ENCODE data around the gene ETV4.

ETV4 gene

DNA sequence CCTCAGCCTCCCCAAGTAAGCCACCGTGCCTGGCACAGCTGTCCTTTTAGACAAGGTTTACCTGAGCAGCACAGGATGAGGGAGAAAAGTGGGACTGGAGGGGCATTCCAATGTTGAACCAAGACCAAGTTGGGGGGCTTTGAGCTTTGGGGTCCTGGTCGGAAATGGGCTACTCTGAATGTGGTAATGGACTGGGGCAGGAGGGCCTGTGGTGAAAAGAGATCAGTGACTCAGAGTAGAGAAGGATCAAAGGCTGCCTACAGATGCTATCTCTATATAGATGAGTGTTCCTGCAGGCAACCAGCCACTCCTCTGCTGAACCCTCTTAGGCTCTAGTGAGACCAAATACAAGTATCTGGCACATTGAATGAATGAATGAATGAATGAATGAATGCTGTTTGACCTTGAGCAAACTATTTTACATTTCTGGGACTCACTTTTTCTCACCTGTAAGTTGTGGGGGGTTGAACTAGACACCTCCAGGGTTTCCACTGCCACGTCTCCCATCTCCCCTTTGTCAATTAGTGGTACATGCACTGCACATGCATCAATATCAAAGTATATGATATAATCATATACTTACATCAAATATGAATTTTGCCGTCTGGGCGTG, 26.3 kb upstream of the ETV4 start:
- no peak for DNase-seq

DNA sequence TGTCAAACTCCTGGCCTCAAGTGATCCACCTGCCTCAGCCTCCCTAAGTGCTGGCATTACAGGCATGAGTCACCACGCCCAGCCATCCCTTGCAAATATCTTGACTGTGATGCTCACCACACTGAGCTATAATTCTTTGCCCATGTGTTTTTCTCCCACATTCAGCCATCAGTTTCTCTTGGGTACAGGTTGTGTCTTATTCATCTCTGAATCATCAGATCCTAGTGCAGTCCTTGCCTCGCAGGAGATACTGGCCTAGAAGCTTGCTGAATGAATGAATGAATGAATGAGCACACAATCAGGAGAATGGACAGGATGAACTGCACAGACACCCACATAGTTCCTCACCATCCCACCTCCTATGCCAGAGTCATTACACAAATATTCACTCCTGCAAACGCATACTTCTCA, 24.4 kb upstream of the ETV4 start:
- DNase-seq: no peak

GRCh38 chr17:43568506-43569082, 22.5 kb upstream of the ETV4 start:
- DNase-seq: no peak

- DNase-seq: no peak
Measured at GRCh38 chr17:43563600-43564594, 17.8 kb upstream of the ETV4 start.

DNA sequence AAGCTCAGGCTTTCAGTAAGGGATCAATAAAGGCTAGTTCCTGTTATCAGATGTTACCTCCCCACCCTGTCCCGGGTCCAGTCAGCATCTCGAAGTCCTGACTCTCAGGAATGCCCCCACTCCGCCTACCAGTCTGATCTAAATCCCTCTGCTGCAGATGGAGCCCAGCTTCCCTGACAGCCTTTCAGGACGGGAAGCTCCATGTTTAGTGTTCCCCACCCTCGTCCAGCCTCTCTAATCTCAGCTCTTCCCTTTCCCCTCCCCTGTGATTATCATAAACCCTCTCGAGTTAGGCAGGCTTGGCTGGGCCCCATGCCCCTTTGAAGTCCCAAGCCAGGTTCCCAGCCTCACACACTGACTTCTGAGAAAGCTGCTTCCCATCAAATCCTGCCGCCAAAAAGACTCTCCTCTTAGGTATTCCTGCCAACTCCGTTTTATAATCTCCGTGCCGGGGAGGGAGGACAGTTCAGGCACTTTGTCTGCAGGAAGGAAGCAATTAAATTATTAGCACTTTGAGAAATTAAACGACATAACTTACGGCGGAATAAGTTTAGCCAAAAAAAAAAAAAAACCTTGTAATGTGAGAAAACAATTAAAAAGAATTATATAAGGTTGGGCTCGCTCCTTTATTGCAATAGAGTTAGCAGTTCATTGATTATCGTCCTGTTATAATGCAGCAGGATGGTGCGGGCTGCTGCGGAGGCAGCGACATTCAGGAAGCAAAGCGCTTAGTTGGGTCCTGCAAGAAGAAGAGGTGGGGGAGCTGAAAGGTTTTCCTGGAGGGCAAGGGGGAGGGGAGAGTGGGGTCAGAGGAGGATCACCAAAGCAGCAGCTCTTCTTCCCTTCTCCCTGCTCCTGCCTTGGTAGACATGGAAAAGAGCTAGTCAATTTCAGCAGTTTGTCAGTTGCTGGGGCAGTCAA, 16.8 kb upstream of the ETV4 start:
- DNase-seq: peak; percentile 22

DNA sequence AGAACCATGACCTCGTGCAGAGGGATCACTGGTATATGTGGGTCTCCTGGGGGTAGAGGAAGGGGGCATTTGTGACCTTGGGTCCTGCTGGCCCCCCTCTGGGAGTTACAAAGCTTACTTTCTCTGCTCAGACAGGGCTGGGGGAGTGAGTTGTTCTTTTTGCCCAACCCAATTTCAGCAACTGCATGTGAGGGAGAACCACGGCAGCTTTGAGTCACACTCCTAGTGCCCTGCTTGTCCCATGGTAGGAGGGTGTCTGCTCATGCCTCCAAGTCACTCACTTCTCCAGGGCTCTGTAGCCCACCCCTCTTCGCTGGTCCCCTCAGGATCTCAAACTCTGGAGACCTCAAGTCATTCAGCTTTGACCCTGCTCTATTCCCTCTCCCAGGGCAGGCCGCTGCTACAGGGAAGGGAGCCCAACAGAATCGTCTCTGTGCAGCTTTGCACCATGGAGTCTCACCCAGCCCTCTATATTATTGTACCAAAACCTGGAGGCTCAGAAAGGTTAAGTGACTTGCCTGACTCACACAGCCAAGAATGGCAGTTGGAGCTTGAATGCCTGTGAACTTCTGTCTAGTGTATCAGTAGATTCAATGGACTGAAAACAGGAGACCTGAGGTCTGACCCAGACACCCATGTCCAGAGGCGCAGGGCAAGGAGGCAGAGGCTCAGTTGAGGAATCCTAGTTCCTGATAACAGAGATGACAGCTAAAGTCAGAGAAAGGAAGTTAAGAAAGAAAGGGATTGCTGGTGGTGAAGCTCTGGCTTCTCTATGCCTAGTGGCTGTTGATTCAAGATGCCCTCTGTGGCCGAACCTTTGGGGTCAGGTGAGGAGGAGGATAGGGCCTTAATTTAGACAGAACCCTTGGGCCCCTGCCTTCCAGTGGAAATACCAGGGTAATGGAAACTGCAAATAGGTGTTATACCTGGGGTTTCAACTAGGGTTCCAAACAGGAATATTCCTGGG, 14.6 kb upstream of the ETV4 start:
- no peak for DNase-seq

DNA sequence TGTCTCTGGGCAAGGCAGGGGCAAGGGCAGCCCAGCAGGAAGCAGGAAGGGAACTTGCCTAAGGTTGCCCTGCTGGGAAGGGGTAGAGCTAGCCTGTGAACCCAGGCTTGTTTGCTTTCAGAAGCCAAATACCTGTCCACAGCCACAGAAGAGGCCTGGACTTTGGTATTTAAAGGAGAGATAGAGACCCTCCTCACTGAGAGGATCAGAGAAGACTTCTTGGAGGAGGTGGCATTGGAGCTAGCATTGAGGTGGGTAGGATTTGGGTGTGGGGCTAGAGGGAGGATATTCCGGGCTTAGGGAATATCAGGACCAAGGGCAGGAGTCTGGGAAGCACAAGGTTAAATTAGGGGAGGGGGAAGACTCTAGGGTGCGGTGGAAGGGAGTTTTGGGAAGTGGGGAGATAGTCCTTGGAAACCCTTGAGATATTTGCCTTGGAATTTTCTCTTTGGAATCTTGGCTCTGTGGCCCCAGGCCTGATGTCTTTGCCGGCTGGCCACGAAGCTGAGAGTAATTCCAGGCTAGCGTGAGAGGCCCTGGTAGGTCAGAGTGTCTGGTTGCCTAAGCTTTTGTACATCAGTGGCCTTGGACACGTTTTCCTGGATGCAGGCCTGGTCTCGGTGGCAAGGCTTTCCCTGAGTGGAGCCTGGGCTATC, 13.1 kb upstream of the ETV4 start:
- no peak for DNase-seq

GRCh38 chr17:43558805-43559160, 12.6 kb upstream of the ETV4 start:
- DNase-seq: no peak

DNA sequence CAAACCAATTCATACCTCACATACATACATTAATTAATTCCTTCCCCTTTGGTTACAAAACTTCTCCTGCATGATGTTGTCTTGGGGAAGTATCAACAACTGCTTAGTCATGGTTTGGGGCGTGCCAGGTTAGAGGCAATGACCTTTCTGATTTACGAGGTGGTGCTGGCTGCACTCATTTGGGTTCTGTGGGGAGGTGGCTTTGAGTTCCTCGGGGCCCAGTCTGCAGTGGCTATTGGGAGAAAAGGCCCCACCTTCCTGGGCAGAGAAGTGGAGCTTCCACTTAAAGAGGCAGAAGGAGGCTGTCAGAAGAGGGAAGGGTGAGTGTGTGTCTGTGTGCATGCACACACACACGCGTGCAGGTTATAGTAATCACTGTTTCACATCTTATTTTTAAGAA, 10.2 kb upstream of the ETV4 start:
- DNase-seq: no peak

- DNase-seq: no peak
Measured at GRCh38 chr17:43554857-43555256, 8.7 kb upstream of the ETV4 start.

DNA sequence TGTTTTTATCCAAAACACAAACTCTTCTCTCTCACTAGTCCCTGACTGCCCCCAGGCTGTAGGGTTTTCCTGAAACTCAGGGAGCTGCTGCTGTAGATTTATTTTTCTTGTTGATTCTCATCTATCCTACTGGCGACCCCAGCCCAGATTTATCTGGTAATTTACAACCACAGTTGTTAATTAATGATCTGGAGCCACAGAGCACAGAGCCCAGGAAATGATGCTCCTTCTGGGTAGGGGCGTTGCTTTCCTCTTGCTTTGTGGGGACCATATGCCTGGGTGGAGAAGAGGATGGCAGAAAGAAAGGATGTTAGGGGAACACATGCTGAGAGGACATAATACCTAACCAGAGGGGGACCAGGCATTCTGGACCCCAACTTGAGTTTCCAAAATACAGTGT, 7.4 kb upstream of the ETV4 start:
- no peak for DNase-seq

DNA sequence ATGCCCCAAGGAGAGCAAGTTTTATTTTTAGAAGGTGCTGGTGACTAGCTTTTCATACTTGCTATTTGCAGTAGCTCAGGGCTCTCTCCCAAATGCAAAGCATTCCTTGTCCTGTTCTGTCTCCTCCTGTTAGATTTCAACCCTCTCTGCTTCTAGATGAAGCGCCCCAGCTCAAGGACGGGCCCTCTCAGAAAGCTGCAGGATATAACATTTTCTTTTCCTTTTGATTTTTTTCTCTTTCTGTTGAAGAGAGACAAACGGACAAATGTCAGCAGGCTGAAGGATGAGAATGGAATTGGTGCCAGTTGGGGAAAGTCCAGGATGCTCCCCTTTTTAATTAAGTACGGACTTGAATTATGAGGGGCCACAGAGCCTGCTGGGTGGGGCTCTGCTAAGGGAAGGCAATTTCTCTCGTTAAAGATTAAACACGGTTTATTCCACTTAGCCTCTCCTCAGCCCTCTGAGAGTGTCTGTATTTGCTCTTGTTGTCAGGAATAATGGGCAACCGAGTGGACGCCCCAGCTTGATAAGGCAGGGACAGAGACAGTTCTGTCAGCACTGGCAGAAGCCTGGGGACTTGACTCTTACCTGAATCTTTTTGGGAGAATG, 6.2 kb upstream of the ETV4 start:
- DNase-seq: no peak

GRCh38 chr17:43550754-43551153, 4.6 kb upstream of the ETV4 start:
- no peak for DNase-seq

DNA sequence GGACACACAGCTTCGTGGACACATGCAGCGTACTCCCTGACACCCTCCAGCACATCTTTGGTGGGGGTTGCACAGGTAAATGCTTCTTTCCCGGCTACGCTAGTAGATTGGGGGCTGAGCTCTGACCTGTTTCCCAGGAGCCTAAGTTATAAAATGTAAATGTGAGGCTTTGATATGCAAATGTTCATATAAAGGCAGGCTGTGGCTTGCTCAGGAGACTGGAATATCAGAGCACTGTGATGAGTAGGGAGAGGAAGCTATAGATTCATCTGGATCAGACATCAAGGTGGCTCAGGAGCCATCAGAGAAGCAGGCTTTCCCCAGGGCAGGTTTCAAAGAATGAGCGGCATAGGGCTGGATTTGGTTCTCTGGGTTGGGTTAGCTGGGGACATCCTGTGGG, 3.4 kb upstream of the ETV4 start:
- no peak for DNase-seq

DNA sequence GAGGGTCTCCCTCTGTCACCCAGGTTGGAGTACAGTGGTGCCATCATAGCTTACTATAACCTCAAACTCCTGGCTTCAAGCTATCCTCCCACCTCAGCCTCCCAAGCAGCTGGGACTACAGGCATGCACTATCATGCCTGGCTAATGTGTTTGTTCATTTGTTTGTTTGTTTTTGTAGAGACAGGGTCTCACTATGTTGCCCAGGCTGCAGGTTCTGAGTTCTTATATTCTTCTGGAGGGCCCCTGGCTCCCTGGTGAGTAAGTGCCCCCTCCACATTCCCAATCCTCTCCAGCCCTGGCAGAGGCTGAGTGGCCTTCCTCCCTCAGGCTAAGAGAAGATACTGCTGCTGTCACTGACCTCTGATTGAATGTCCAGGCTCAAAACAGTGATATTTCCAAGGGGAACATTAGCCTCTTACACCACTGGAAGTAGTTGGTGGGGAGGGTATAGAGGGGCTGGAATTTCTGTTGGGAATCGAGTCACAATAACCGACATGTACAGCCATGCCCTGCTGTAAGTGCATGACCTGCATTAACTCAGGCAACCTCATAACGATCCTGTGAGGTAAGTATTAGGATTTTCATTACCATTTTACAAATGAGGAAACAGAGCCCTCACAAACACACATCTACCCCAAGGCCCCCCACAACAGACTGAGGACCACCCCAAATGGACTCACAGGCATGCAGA, 2.7 kb upstream of the ETV4 start:
- no peak for DNase-seq

DNA sequence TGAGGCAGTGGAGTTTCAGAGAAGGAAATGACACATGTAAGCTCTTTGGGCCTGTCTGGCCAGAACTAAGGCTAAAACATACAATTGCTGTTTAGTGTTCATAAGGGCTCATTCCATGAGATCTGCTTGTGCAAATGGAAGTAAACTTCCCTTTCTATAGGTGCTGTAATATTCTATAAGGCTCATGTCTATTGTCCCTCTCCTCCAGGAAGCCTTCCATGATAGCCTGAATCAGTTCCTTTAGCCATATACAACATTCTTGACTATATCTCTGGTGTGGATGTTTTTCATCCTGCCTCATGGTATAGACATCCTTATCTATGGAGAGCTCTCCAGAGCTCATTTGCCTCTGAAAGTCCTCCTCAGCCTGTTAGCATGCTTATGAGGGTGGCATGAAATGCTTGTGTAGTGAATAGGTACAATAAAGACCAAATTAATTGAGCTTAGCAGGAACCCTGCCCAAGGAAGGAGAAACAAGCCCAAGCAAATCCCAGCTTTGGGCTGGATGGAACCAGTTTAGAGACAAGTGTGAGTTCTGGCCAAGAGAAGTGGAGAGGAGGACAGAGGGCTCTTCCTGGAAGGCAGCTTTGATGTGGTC, 1.6 kb upstream of the ETV4 start:
- no peak for DNase-seq

GRCh38 chr17:43547189-43547550, 1.0 kb upstream of the ETV4 start:
- no peak for DNase-seq

GRCh38 chr17:43545383-43545632, 832 bp downstream of the ETV4 start:
- DNase-seq: no peak

DNA sequence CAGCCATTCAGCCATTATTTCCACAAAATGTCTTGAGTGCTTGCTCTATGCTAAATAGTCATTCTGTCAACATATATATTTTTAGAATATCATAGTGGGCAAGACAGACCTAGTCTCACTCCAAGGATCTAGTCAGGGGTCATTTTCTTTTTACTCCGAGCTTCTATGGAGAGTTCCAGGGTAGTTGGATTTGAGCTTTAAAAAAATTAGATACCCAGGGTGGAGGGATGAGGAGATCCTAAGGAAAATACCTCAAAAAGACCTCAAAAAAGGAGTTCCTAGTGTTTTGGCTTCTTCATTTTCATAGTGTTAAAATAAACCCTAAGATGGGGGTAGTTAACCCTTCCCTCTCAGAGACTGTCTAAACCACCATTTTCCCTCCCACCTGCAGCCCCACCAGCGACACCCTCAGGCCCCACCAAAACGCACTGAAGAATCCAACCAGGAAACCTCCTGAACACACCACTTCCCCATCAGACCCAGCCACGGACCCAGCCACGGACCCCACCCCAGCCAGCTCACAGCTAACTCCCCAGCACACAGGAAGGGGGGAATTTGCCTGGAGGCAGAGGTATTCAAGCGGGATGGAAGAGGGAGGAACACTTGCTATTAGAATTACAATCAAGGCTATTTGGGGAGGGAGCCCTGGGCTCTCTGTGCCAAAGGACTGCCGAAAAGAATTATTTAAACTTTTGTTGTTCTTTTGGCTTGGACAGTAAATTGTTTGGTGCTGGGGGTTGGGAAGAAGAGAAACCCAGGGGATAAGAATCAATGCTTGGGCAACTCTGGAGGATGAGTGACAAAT, 2.2 kb downstream of the ETV4 start:
- no peak for DNase-seq

Data from NCI-H524 treated with DMSO at 0.1 percent for 48 hours (cell line).